Activated T-cell treated with anti-CD3 and anti-CD28 coated beads, Interleukin-2, amount 50 U/mL, for 24 hours (primary cell): ENCODE data around the gene MRPL18.
A peak's percentile ranks its signal among the peaks of the same experiment; 100 is the strongest.
"Not testable (repeated sequence)": the region's sequence is repeated elsewhere in the genome, so short reads cannot be mapped to it uniquely, and the experiment has no call there.

ENCODE experiments used
- DNase-seq: peaks from one replicate; pipeline ENCODE4 v3.0.0-alpha.2; 2020
- H3K27ac Mint-ChIP-seq: 2 replicates; pipeline ENCODE4 v1.8.0; 2020; ENCODE audit warnings: mild to moderate bottlenecking, mixed read lengths
- H3K27me3 Mint-ChIP-seq: 2 replicates; pipeline ENCODE4 v1.8.0; 2020; ENCODE audit warnings: mixed read lengths
- H3K36me3 Mint-ChIP-seq: 2 replicates; pipeline ENCODE4 v1.8.0; 2020; ENCODE audit warnings: low read depth, mixed read lengths
- H3K4me1 Mint-ChIP-seq: 2 replicates; pipeline ENCODE4 v1.8.0; 2020; ENCODE audit warnings: low read depth, mixed read lengths
- H3K4me3 Mint-ChIP-seq: 2 replicates; pipeline ENCODE4 v1.8.0; 2020; ENCODE audit warnings: mild to moderate bottlenecking, moderate library complexity, mixed read lengths
- H3K9me3 Mint-ChIP-seq: 2 replicates; pipeline ENCODE4 v1.8.0; 2020; ENCODE audit warnings: mixed read lengths

Gene MRPL18

DNA sequence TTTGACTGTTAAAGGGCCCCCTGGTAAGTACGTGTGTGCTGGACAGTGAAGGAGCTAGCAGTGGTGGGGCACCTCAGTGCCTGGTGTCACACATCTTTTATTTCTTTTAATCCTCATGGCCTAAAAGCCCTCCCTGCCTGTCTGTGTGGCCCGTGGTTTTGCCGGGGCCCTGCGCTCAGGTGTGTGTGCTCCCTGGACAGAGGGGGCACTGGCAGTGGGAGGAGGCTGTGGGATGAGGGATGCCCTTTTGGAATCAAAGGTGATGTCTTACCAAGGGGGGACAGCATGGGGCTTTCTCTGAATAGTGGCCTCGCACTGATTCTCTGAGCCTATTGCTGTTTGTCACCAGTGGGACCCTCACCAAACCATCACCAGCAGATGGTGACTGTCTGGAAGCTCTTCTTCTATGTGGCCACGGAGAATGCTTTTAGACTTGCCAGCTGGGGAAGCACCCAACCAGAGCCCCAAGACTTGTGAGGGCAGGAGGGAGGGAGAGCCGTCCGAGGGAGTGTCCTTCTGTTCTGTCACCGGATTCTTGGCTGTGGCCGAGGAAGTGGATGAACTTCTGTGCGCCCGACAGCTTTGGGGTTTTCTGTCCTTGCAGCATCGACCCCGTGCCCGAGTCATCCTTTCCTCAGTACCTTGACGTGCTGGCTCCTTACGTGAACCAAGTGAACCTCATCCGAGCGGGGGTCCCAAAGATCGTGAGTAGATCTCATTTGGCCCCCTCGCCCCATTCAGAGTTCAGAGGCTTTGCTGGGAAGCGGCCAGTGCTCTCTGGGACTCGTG is 27.9 kb downstream of the MRPL18 start:
- H3K4me3 Mint-ChIP-seq, result no peak overlapping the region
- peaks cover 15% of the 10 kb centered on the region for H3K4me1 Mint-ChIP-seq
- H3K27me3 Mint-ChIP-seq, result no peaks in the 10 kb centered on the region
- H3K27ac Mint-ChIP-seq, result no peak overlapping the region
- no peaks in the 10 kb centered on the region for H3K9me3 Mint-ChIP-seq
- H3K36me3 Mint-ChIP-seq, result peaks cover 11% of the 10 kb centered on the region
- DNase-seq, result no peak

DNA sequence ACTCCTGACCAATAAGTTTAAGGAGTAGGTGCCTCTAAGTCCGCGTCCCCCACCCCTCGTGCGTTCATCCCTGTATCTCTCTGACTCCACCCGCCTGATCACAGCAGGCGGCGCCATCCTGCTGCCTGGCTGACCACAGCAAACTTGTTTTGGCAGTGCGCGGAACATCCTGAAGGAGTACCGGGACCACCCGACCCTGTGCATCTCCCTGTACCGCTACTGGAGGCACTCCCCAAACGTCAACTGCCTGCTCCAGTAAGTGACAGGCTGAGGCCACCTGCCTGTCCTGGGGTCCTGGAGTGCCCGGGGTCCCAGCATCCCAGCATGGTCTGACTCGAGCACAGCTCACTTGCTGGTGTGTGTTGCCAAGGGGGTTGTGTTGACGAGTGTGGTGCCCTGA is 28.8 kb downstream of the MRPL18 start:
- Mint-ChIP-seq H3K36me3 (peaks cover 11% of the 10 kb centered on the region), H3K27me3 (no peaks in the 10 kb centered on the region), H3K27ac (no peak overlapping the region), H3K4me3 (no peak overlapping the region), H3K4me1 (peaks cover 15% of the 10 kb centered on the region), H3K9me3 (no peaks in the 10 kb centered on the region)
- DNase-seq, result no peak

- Mint-ChIP-seq H3K4me3 (peak overlapping the region; percentile 15), H3K27me3 (no peaks in the 10 kb centered on the region), H3K4me1 (peaks cover 15% of the 10 kb centered on the region), H3K36me3 (peaks cover 11% of the 10 kb centered on the region), H3K27ac (peak overlapping the region; percentile 76), H3K9me3 (no peaks in the 10 kb centered on the region)
- DNase-seq, result peak; percentile 47
Measured at GRCh38 chr6:159819932-159820640, 29.8 kb downstream of the MRPL18 start.

- peaks cover 11% of the 10 kb centered on the region for H3K36me3 Mint-ChIP-seq
- no peaks in the 10 kb centered on the region for H3K27me3 Mint-ChIP-seq
- no peak overlapping the region for H3K4me3 Mint-ChIP-seq
- H3K9me3 Mint-ChIP-seq, result no peaks in the 10 kb centered on the region
- DNase-seq, result no peak
- no peak overlapping the region for H3K27ac Mint-ChIP-seq
- H3K4me1 Mint-ChIP-seq, result peaks cover 15% of the 10 kb centered on the region
Measured at GRCh38 chr6:159821122-159821521, 30.9 kb downstream of the MRPL18 start.

- Mint-ChIP-seq H3K4me3 (no peak overlapping the region), H3K4me1 (peaks cover 15% of the 10 kb centered on the region), H3K36me3 (peaks cover 11% of the 10 kb centered on the region), H3K27ac (no peak overlapping the region), H3K9me3 (no peaks in the 10 kb centered on the region), H3K27me3 (no peaks in the 10 kb centered on the region)
- DNase-seq, result no peak
Measured at GRCh38 chr6:159821726-159822125, 31.5 kb downstream of the MRPL18 start.

DNA sequence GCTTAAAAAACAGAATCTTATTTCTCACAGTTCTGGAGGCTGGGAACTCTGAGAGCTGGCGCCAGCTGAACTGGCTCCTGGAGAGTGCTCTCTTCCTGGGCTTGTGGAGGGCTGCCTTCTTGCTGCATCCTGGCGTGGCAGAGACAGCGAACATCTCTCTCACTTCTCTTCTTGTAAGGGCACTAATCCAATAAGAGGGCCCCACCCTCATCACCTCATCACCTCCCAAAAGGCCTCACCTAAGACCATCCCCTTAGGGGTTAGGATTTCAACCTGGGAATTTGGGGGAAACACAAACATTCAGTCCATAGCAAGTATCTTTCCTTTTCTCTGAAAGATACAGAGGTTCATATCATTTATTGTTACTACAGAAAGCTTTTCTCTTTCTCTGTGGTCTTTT is 33.7 kb downstream of the MRPL18 start:
- Mint-ChIP-seq H3K27me3 (no peaks in the 10 kb centered on the region), H3K27ac (no peak overlapping the region), H3K36me3 (peaks cover 10% of the 10 kb centered on the region), H3K4me3 (no peak overlapping the region), H3K9me3 (no peaks in the 10 kb centered on the region), H3K4me1 (peaks cover 17% of the 10 kb centered on the region)
- no peak for DNase-seq

DNA sequence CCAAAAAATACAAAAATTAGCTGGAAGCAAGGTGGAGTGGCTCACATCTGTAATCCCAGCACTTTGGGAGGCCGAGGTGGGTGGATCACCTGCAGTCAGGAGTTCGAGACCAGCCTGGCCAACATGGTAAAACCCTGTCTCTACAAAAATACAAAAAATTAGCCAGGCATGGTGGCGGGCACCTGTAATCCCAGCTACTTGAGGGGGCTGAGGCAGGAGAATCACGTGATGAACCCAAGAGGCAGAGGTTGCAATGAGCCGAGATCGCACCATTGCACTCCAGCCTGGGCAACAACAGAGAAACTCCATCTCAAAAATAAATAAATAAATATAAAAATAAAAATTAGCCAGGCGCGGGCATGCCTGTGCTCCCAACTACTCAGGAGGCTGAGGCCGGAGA is 34.4 kb downstream of the MRPL18 start:
- H3K4me3 Mint-ChIP-seq, DNase-seq, H3K36me3 Mint-ChIP-seq, H3K27me3 Mint-ChIP-seq, H3K27ac Mint-ChIP-seq, H3K9me3 Mint-ChIP-seq: not testable (repeated sequence)
- peaks cover 14% of the 10 kb centered on the region for H3K4me1 Mint-ChIP-seq

DNA sequence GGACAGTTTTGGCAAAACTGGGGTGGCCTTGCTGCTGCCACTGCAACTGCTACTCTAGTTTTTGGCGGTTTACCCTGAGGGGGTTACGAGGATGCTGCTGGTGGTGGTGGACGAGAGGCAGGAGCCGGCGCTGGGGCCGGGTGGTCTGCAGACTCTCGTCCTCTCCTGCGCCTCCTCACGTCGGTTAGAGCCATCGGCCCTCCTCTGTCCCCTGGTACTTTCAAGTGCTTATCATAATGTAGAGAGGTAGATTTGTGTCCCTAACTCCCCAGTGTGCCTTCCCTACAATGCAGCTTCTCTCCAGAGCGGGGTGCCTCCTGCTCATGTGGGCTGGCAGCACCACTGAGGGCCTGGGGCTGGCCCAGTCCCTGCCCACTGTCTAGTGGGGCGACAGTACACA is 35.7 kb downstream of the MRPL18 start:
- no peaks in the 10 kb centered on the region for H3K36me3 Mint-ChIP-seq
- no peaks in the 10 kb centered on the region for H3K9me3 Mint-ChIP-seq
- H3K27ac Mint-ChIP-seq, result no peak overlapping the region
- no peaks in the 10 kb centered on the region for H3K27me3 Mint-ChIP-seq
- DNase-seq, result no peak
- H3K4me3 Mint-ChIP-seq, result no peak overlapping the region
- H3K4me1 Mint-ChIP-seq, result peaks cover 6% of the 10 kb centered on the region

DNA sequence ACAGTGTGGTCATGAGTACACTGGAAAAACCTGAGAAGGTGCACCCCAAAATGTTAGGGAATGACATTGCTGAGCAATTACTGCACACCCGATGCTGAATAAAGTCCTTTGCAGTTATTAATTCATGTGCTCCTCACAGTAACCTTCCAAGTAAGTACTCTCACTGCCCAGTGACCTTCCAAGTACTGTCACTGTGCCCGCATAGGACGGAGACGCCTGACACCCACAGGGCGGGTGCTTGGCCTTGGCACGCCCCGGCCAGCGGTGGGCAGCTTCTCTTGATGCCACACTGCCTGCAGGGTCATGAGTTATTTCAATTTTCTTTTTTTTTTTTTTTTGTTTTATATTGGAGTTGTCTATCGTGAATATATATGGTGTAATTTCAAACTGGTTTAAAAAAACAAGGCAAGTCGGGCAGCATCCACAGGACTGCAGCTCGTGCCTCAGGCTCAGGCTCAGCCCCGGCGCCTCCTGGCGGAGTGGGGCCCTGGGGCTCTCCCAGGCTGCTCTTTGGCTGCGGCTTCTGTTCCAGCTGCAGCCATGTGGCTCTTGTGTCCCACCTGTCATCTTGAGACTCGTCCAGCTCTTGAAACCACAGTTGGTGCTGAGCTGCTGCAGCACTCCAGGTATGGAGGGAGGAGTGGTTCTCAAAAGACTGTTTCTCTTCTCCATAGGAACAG is 36.8 kb downstream of the MRPL18 start:
- DNase-seq, result no peak
- peaks cover 6% of the 10 kb centered on the region for H3K4me1 Mint-ChIP-seq
- no peaks in the 10 kb centered on the region for H3K27me3 Mint-ChIP-seq
- H3K9me3 Mint-ChIP-seq, result no peaks in the 10 kb centered on the region
- no peak overlapping the region for H3K27ac Mint-ChIP-seq
- no peaks in the 10 kb centered on the region for H3K36me3 Mint-ChIP-seq
- no peak overlapping the region for H3K4me3 Mint-ChIP-seq

DNA sequence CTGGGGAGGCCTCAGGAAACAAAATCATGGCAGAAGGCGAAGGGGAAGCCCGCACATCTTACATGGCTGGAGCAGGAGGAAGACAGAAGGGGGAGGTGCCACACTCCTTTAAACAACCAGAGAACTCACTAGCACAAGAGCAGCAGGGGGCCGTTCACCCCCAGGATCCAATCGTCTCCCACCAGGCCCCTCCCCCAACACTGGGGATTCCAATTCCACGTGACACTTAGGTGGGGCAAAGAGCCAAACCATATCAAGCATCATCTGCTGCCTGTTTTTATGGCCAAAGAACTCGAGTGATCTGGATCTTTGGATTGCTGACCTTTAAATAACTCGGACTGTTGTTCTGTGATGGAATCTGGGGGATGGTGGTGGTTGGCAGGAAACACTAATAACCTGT is 37.8 kb downstream of the MRPL18 start:
- Mint-ChIP-seq H3K36me3 (no peaks in the 10 kb centered on the region), H3K27me3 (no peaks in the 10 kb centered on the region), H3K9me3 (no peaks in the 10 kb centered on the region), H3K4me1 (peaks cover 8% of the 10 kb centered on the region), H3K27ac (no peak overlapping the region), H3K4me3 (no peak overlapping the region)
- DNase-seq, result no peak

DNA sequence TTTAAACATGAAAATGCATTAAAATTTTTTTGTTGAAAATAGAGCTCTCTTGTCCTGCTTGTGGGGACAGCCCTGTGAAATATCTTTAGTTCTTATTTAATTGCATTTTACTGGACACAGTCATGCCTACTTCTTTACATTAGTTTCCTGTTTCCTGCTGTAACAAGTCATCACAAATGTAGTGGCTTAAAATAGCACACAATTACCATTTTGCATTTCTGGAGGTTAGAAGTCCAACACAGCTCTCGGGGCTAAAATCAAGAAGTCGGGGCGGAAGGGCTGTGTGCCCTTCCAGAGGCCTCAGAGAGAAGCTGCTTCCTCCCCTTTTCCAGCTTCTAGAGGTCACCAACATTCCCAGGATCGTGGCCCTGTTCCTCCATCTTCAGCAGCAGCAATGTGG is 39.3 kb downstream of the MRPL18 start:
- H3K27ac Mint-ChIP-seq, result no peak overlapping the region
- no peaks in the 10 kb centered on the region for H3K27me3 Mint-ChIP-seq
- peaks cover 17% of the 10 kb centered on the region for H3K4me1 Mint-ChIP-seq
- H3K36me3 Mint-ChIP-seq, result no peaks in the 10 kb centered on the region
- no peak overlapping the region for H3K4me3 Mint-ChIP-seq
- H3K9me3 Mint-ChIP-seq, result no peaks in the 10 kb centered on the region
- DNase-seq, result no peak

GRCh38 chr6:159830501-159831372 is 40.5 kb downstream of the MRPL18 start:
- no peaks in the 10 kb centered on the region for H3K36me3 Mint-ChIP-seq
- no peak overlapping the region for H3K4me3 Mint-ChIP-seq
- DNase-seq, result no peak
- no peaks in the 10 kb centered on the region for H3K27me3 Mint-ChIP-seq
- H3K4me1 Mint-ChIP-seq, result peaks cover 24% of the 10 kb centered on the region
- H3K9me3 Mint-ChIP-seq, result no peaks in the 10 kb centered on the region
- no peak overlapping the region for H3K27ac Mint-ChIP-seq

GRCh38 chr6:159831373-159831679 is 41.1 kb downstream of the MRPL18 start:
- Mint-ChIP-seq H3K4me3 (no peak overlapping the region), H3K27me3 (no peaks in the 10 kb centered on the region), H3K36me3 (no peaks in the 10 kb centered on the region), H3K27ac (no peak overlapping the region), H3K9me3 (no peaks in the 10 kb centered on the region), H3K4me1 (peaks cover 24% of the 10 kb centered on the region)
- DNase-seq, result no peak

- Mint-ChIP-seq H3K27me3 (no peaks in the 10 kb centered on the region), H3K4me1 (peaks cover 23% of the 10 kb centered on the region), H3K27ac (no peak overlapping the region), H3K36me3 (no peaks in the 10 kb centered on the region), H3K9me3 (no peaks in the 10 kb centered on the region), H3K4me3 (no peak overlapping the region)
- no peak for DNase-seq
Measured at GRCh38 chr6:159832946-159833345, 42.7 kb downstream of the MRPL18 start.
